Fibroblast of villous mesenchyme (primary cell): Measurements from ENCODE around the gene PSMB10. TPM values are rescaled to one million over a fixed set of nuclear protein-coding genes. Genes with fewer than 3 reads are reported as not detected.
A peak's percentile ranks its signal among the peaks of the same experiment; 100 is the strongest.

ENCODE experiments used
- DNase-seq: peaks from one replicate; pipeline ENCODE4 v3.0.0-alpha.2; 2010; ENCODE audit warnings: low read depth
- H3K4me3 ChIP-seq: 2 replicates; pipeline ENCODE4 v1.5.1; 2011; ENCODE audit warnings: low read depth, mild to moderate bottlenecking, low read length
- CTCF ChIP-seq: IDR thresholded peaks from 2 replicates; pipeline ENCODE4 v1.5.1; 2012; ENCODE audit warnings: low read depth, mild to moderate bottlenecking, low read length; ENCODE audit not compliant: insufficient read depth
- total RNA-seq: library from RNA; depleted of rRNA; stranded (reverse); fragments of >200 nt; gene quantifications from 2 replicates; pipeline ENCODE4 v1.2.3, GENCODE V29; 2012

PSMB10 gene
- total RNA-seq, 1 donor: 54.0 TPM

DNA sequence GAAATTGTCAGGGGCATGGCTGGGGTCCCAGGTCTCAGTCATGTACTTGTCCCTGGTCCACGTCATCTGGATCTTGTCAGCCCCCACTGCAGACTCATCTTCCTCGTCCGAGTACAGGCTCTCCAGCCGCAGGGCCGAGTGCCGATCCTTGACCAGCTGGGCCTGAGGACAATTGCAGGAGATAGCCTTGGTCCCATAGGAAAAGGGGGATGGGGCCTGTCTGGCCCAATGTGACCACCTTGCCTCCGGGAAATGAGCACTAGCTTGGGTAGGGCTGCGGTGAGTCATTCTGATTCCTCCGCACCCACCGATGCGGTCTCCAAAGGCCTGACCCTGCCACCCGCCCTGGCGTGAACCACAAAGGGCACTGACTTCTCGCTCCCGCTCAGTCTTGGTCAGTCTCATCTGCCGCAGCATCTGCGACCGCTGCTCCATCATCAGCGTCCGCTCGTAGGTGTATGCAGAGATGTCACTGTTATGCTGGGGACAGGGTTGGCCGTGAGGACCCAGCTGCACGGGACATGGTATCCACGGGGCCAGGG is 8.8 kb upstream of the PSMB10 start:
- DNase-seq: no peak
- no peak overlapping the region for H3K4me3 ChIP-seq
- TF ChIP-seq CTCF: no peak

GRCh38 chr16:67944690-67945391 is 8.2 kb upstream of the PSMB10 start:
- no peak for DNase-seq
- H3K4me3 ChIP-seq: no peak overlapping the region
- TF ChIP-seq CTCF: no peak

GRCh38 chr16:67943619-67944504 is 7.2 kb upstream of the PSMB10 start, which contains the start of gene LCAT:
LCAT (minus strand) TSS chr16:67944120; CDS start chr16:67944101, 19 bp downstream.
- TF ChIP-seq CTCF: no peak
- peak; percentile 43 for DNase-seq
- H3K4me3 ChIP-seq: no peak within 1 kb of the TSS

DNA sequence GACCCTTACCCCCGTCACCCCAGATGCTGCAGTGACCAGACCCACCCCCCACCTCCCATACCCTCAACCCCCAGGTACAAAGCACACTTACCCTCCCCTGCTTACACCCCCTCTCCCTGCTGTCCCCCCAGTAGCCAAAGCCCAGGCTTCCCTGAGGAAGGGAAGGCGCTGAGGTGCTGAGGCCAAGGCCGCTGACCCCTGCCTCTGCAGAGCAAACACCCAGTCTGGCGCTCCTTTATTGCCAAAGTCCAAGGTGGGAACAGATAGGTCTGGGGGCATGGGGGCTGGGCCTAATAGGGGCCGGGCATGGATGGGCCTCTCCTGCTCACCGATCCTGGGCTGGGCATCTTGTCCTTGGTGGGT is 6.6 kb upstream of the PSMB10 start:
- no peak for TF ChIP-seq CTCF
- no peak for DNase-seq
- no peak overlapping the region for H3K4me3 ChIP-seq

DNA sequence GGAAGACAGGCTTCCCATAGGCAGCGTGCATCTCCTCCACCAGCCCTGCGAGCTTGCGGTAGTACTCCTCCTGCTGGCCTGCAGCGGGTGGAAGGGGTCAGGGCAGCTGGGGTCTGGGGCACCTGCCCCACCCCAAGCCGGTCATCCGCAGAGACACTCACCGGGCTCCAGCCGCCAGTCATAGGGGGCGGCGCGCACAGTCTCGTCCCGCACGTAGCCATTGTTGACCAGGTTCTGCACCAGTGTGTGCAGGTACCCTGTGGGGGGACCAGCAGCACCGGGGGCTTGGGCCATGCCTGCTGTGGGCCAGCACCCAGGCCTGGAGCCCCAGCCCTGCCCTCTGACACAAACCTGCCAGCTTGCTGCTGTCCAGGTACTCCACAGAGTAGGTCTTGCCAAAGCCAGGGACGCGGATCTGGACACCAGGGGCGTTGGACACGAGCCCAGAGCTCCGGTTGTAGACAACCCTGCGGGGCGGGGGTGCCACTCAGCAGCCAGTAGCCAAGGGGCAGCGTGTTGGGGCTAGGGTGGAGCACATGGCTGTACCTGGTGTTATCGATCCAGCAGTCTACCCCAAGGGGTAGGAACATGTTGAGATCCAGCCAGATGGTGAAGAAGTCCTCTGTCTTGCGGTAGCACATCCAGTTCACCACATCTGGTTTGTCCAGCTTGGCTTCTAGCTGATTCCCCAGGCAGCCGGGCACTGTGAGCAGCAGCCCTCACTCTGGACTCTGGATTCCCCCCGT is 6.0 kb upstream of the PSMB10 start:
- no peak for TF ChIP-seq CTCF
- DNase-seq: no peak

GRCh38 chr16:67942200-67942509 is 5.5 kb upstream of the PSMB10 start:
- DNase-seq: no peak
- peak; percentile 70 for TF ChIP-seq CTCF
- no peak overlapping the region for H3K4me3 ChIP-seq

More for the DNA sequence above, 6.0 kb upstream of the PSMB10 start:
- no peak overlapping the region for H3K4me3 ChIP-seq
